ENCODE measurements around the gene TFEC.
"Not testable (repeated sequence)": the region's sequence is repeated elsewhere in the genome, so short reads cannot be mapped to it uniquely, and the experiment has no call there.

The TFEC gene

GRCh38 chr7:116030651-116031276, at the start of gene TFEC:
Gene TFEC, minus strand, starts transcription at chr7:116030763. Its CDS starts 46,322 bp downstream, at chr7:115984441.
- no peak for DNase-seq

DNA sequence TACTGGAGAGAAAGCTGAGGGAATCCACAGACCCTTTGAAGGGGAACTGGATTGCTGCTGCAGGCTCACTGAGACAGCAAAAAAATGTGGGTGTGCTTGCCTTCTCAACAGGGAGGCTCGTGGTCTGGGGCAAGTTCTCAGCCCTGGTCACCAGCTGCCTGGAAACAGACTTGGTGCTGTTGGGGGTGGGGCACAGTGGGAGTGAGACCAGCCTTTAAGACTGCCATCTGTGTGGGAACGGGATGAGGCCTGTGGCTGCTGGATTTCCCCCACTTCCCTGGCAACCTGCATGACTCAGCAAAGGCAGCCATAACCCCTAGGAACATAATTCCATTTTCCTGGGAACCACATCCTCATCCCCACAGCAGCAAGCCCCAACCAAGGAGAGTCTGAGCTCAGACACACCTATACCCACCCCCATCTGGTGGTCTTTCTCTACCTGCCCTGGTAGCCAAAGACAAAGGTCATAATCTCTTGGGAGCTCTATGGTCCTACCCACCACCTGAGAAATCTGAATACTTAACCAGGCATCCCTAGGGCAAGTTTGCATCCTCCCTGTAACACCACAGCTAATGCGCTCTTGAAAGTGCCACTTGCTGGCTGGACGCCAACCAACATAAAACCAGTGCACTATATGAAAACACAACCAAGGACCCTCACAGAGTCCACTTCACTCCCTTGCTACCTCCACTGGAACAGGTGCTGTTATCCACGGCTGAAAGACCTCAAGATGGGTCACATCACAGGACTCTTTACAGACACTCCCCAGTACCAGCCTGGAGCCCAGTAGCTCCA, 45.0 kb upstream of the TFEC start:
- no peak for DNase-seq

- no peak for DNase-seq
These were observed 41.1 kb upstream of the TFEC start for GRCh38 chr7:116071629-116072028.

DNA sequence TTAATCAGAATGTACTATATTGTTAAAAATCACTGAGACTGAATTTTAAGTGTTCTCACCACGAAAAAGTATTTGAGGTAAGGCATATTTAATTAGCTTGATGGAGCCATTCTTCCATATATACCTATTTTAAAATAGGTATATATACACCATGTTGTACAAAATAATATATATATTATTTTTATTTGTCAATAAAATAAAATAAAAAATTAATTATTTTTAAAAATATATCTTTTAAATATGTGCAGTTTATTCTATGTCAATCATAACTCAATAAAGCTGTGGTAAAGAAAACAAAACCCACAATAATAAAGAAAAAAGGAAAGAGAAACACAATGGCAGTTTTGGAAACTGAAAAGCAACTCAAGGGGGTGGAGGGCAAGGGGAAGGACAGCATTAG, 33.6 kb upstream of the TFEC start:
- DNase-seq = no peak

DNA sequence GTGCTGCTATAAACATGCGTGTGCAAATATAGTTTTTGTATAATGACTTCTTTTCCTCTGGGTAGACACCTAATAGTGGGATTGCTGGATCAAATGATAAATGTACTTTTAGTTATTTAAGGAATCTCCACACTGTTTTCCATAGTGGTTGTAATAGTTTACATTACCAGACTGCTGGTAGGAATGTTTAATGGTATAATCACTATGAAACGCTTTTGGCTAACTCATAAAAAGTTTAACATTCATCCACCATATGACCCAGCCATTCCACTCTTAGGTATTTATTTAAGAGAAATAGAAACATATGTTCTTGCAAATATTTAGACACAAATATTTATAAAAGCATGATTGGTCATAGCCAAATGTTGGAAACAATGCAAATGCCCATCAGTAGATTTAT, 32.1 kb upstream of the TFEC start:
- DNase-seq = no peak

DNA sequence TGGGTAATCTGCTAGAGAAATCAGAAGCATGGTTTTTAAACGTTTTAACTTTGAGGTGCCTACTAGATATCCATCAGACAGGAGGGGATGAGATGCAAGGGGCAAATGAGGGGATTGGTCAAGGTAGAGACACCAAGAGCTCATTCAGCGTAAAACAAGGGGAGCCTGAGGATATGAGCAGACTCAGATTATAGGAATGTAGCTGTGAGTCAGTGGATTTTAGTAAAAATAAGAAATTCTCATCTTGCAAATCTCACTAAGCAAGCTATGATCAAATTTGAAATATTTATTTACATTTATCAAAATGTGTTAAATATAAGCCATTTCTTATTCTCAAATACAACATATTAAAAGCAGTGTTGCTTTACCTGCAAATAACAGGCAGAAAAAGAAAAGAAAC, 21.4 kb upstream of the TFEC start:
- DNase-seq = no peak

DNA sequence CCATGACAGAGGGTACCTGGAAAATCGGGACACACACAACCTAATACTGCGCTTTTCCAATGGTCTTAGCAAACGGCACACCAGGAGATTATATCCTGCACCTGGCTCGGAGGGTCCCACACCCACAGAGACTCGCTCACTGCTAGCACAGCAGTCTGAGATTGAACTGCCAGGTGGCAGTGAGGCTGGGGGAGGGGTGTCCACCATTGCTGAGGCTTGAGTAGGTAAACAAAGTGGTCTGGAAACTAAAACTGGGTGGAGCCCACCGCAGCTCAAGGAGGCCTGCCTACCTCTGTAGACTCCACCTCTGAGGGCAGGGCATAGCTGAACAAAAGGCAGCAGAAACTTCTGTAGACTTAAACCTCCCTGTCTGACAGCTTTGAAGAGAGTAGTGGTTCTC, 16.7 kb upstream of the TFEC start:
- DNase-seq = not testable (repeated sequence)

- no peak for DNase-seq
These were observed 15.0 kb upstream of the TFEC start for GRCh38 chr7:116045532-116045931.

DNA sequence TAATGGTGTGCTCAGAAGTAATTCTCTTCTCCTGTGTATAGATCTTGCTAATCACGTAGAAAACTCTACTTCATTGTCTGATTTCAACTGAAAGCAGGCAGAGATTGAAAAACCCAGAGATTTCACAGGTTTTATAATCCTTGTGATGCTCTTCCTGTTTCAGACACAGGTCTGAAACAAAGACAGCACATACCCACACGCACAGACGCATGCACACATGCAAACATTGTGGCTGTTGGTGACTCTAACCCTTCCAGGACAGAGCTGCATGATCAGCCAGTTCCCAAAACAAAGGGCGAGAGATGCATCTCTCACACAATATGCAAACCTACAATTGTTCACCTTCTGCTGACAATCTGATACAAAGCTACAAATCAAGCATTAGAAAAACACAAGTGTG, 11.1 kb upstream of the TFEC start:
- no peak for DNase-seq

GRCh38 chr7:116037401-116037800, 6.8 kb upstream of the TFEC start:
- no peak for DNase-seq

- DNase-seq = no peak
These were observed 3.8 kb upstream of the TFEC start for GRCh38 chr7:116034411-116034810.

DNA sequence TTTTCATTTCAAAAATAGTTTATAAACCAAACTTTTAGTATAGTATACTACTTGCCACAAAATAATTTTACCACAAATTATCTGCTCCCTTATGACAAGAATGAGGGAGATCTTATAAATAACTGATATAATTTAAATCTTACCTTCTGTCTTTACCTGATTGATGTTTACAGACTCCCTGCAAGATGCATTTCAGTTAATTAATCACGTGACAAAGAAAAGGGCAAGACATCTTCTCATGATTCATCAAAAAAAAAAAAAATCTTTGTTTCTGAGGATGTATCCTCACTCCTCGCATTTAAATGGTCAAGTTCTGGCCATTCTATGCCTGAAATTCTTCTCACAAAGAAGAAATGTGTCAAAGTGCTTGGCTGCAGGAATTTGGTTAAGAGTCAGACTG, 2.3 kb upstream of the TFEC start:
- no peak for DNase-seq

GRCh38 chr7:116028787-116029186, 1.8 kb downstream of the TFEC start:
- DNase-seq = no peak

DNA sequence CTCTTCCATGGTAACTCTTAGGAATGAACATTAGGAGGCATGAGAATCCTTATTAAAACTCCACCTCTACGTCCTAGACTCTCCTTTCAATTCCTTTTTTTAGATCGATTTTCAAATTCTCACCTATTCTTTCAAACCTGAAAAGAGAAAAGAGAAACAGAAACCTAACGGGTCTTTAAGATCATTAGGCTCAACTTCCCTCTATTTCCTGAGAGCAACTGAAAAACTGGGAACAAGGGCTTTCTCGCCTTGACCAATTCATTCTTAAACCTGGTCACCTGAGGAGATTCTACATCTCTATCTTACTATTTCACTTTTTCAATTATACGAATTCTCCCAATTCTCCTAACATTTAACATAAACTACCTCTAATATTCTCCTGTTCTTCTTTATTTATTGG, 2.8 kb downstream of the TFEC start:
- no peak for DNase-seq

DNA sequence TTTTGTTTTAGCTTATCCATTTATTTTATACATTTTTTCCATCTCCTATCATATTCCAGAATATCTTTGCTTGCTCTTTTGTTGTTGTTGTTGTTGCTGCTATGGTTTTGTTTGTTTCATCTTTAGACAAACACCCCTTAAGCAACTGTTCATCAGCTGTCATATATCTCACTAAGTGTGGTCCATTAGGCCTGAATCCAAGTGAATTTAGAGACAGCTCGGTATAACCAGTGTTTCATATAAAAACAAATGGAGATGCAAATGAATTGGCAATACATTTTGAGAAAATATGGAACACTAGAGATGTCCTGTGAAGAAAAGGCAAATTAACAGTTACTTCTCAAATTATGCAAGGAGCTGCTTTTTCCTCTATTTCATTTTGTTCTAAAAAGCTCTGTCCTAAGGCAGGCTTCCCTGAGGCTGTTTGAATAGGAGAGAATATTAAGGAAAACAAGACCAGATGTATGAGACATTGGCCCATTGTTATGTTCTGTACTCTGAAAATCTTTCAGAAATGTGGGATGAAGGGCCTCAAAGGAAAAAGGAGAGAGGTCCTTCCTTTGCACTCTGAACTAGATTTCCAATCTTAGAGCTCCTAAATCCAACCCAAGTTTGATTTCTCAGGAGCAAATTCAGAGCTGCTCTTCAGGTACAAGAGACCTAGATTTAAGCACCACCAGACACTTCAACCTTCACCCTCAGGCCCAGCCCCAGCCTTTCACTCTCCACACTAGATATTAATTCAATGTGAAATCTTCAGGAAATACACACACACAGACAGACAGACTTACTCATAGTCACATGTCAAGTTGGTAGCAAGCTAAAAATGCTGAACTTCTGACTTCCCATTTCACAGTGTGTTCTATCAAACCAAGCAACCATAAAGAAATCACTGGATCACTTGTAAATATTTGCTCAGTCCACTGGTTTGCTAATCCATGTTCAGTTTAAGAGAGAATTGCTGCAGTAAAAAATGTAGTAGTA, 5.4 kb downstream of the TFEC start:
- no peak for DNase-seq

DNA sequence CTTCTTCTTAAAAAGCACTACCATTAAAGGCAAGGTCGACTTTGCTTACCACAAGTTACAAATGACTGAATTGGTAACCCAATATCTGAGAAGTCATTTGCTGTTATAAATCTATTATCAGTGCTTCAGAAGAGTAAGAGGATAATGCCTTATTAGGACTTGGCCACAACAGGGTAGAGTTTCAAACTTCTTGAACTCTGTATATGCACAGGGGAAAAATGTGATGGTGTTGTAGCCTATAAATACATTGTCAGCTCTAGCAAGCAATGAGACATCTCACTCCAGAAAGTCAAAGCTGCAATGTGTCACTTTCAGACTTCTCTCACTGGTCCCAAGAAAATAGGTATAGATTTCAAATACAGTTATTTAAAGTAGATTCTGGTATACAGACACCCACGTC, 9.3 kb downstream of the TFEC start:
- no peak for DNase-seq

- DNase-seq = no peak
These were observed 11.8 kb downstream of the TFEC start for GRCh38 chr7:116018731-116019130.

GRCh38 chr7:116013675-116014074, 16.9 kb downstream of the TFEC start:
- no peak for DNase-seq

GRCh38 chr7:116011584-116011983, 19.0 kb downstream of the TFEC start:
- DNase-seq = no peak

- not testable (repeated sequence) for DNase-seq
These were observed 25.8 kb downstream of the TFEC start for GRCh38 chr7:116004762-116005161.

- no peak for DNase-seq
These were observed 33.3 kb downstream of the TFEC start for GRCh38 chr7:115997221-115997620.

DNA sequence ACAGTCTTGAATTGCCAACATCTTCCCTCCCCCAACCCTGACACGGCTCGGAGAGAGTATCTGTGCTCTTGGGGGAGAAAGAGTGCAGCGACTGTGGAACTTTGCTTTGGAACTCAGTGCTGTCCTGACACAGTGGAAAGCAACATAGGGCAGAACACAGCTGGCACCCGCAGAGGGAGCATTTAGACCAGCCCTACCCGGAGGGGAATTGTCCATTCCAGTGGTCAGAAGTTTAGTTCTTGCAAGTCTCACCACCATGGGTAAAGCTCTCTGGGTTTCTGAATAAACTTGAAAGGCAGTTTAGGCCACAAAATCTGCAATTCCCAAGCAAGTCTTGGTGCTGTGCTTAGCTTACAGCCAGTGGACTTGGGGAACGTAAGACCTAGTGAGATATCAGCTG, 34.9 kb downstream of the TFEC start:
- no peak for DNase-seq

- no peak for DNase-seq
These were observed 42.2 kb downstream of the TFEC start for GRCh38 chr7:115988401-115988800.

- DNase-seq = no peak
These were observed 43.1 kb downstream of the TFEC start for GRCh38 chr7:115987486-115987885.

Measured in DMS 273 treated with DMSO at 0.1 percent for 48 hours (cell line).